Esophagus muscularis mucosa (tissue), 4 donors: Measurements from ENCODE around the gene VASH2.

Experiments used
- EP300 ChIP-seq: sonication (generic); formaldehyde crosslinking; IDR thresholded peaks from one replicate; pipeline ENCODE4 v1.6.1; 2017; ENCODE audit warnings: antibody characterized with exemption
- POLR2A ChIP-seq: fragments of 450-650 bp; IDR thresholded peaks from one replicate; pipeline ENCODE4 v1.6.1; 2017; ENCODE audit warnings: antibody characterized with exemption, moderate library complexity, mild to moderate bottlenecking, low read depth
- TF ChIP-seq, protein P1 (sequence below), 3 experiments: fragments of 200-600 bp in 2 of 3; fragments of 450-650 bp in 1 of 3; sonication (generic) in 2 of 3; IDR thresholded peaks; one replicate each; pipeline ENCODE4 v1.5.1; 2017 to 2019; ENCODE audit warnings: antibody characterized with exemption in 3 of 3, mild to moderate bottlenecking in 2 of 3, moderate library complexity in 1 of 3

DNA sequence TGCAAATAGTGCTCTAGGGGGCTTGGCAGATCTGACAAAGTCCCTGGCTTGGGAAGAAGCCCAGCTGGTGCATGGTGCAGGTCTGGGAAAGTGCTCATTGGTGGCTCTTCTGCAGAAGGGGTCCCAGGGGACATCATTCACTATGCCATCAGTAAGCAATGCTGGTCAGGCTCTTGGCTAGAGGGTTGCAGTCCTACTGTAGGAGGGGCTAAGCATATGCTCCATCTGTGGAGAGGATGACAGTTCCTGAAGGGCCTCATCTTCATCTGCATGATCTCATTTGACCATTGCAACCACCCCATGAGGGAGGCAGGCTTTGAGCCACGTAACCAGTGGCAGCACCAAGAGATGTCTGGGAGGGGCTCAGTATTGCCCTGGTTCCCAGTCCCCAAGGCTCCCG lies 31.5 kb upstream of the VASH2 start:
- no peak for TF ChIP-seq EP300
- TF ChIP-seq, protein P1, sequence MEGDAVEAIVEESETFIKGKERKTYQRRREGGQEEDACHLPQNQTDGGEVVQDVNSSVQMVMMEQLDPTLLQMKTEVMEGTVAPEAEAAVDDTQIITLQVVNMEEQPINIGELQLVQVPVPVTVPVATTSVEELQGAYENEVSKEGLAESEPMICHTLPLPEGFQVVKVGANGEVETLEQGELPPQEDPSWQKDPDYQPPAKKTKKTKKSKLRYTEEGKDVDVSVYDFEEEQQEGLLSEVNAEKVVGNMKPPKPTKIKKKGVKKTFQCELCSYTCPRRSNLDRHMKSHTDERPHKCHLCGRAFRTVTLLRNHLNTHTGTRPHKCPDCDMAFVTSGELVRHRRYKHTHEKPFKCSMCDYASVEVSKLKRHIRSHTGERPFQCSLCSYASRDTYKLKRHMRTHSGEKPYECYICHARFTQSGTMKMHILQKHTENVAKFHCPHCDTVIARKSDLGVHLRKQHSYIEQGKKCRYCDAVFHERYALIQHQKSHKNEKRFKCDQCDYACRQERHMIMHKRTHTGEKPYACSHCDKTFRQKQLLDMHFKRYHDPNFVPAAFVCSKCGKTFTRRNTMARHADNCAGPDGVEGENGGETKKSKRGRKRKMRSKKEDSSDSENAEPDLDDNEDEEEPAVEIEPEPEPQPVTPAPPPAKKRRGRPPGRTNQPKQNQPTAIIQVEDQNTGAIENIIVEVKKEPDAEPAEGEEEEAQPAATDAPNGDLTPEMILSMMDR (IDR thresholded peaks at IDR 0.05) = no peak
- no peak for TF ChIP-seq POLR2A
